NOMO-1 (cell line): ENCODE data around the gene PADI6.

Experiments
- DNase-seq, 2 experiments: peaks; one replicate each; lab custom pipeline; 2025; ENCODE audit not compliant: unreplicated experiment in 2 of 2; lab: John Stamatoyannopoulos, UW

The PADI6 gene

DNA sequence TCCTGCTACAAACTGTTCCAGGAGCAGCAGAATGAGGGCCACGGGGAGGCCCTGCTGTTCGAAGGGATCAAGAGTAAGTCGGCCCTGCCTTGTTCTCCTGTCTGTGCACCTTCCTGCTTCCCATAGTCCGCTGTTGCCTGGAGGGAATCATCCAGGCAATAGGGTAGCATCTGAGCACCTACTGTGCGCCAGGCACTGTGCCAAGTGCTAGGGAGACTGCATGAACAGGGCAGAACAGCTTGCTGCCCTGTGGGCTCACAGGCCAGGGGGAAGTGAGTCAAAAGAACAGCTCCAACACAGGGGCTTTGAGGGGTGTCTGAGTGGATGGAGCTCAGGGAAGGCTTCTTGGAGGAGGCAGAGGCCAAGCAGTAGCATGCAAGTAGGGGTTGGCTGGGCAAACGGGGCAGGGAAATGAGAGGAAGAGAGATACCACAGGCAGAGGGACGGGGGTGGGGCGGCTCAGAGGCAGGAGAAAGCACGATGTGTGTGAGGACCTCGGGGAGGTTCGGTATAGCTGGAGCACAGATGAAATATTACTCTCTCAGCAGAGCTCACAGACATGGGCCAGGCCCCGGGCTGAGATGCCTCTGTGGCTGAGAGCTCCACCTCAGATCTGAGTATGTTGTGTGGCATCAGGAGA, 15.5 kb upstream of the PADI6 start:
- DNase-seq: no peak

DNA sequence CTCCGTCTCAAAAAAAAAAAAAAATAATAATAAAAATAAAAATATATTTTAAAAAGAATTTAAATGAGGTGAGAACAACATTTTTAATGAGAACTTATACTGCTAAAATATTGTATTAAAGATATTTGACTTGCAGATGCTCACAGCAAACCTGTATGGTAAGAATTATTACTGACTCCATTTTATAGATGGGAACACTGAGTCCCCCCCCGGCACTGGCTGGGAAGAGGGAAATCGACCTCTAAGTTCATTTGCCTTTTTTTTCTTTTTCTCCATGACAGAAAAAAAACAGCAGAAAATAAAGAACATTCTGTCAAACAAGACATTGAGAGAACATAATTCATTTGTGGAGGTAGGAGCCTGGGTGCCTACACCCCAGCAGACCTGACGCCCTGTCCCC, 13.4 kb upstream of the PADI6 start:
- DNase-seq: no peak

DNA sequence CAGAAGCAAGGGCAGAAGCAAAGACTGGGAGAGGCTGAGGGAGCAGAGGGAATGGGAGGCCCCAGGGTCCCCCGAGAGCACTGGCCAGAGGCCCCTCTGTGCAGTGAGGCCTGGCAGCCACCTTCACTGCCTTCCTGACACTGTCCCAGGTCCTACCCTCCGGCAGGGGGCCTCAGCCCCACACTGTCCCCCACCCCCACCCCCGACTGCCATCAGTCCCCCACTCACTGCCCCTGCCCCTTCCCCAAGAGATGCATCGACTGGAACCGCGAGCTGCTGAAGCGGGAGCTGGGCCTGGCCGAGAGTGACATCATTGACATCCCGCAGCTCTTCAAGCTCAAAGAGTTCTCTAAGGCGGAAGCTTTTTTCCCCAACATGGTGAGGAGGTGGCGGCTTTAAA, 13.0 kb upstream of the PADI6 start:
- no peak for DNase-seq

DNA sequence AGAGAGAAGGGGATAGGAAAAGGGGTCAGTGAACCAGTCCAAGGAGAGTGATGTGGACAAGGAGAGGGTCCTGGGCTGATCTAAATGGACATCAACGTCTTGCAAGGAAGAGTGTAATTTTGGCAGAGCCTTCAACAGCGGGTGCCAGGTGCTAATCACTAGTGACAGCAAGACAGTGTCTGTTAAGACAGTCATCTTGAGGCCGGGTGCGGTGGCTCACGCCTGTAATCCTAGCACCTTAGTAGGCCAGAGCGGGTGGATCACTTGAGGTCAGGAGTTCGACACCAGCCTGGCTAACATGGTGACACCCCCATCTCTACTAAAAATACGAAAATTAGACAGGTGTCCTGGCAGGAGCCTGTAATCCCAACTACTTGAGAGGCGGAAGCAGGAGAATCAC, 12.2 kb upstream of the PADI6 start:
- no peak for DNase-seq

DNA sequence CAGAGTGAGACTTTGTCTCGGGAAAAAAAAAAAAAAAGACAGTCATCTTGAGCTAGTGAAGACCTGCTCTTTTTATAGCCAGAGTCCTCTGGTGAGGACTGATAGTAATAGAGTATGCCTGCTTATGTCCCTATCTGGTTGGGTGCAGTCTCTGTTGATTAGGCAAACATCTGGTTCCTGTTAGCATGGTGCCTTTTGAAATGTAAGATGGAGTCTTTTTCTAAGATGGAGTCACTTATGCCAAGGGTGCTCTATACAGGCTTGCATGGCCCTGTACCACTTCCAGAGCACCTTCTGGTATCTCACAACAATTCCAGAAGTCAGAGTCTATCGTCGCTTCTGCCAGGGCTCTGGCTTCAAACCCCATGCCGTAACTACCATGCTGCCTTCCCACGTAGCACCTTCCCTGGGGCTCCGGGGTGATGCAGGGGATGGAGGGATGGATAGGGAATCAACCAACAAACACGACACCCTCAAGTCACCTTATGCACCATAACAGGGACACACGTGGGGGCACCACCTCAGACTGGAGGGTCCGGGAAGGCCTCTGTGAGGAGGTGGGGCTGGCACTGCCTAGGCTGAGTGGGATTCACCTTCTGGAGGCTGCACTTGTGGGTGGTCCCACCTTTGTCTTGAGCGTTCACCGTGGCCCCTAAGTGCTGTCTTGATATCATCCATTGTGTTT, 11.6 kb upstream of the PADI6 start:
- DNase-seq: no peak

DNA sequence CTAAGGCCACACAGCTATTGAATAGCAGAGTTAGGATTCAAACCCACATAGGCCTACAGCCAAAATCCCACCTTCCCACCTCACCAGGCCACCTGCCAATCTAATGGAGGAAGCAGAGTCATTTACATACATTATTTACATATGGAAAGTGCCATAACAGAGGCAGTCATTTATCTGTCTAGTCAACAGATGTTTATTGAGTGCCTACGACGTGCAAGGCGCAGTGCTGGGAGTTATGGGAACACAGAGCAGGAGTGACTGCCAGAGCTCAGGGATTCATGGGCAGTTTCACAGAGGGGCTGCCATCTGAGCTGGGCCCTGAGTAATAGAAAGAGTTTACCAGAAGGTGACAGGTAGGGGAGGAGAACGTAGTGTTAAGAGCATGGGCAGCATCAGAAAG, 10.3 kb upstream of the PADI6 start:
- no peak for DNase-seq

DNA sequence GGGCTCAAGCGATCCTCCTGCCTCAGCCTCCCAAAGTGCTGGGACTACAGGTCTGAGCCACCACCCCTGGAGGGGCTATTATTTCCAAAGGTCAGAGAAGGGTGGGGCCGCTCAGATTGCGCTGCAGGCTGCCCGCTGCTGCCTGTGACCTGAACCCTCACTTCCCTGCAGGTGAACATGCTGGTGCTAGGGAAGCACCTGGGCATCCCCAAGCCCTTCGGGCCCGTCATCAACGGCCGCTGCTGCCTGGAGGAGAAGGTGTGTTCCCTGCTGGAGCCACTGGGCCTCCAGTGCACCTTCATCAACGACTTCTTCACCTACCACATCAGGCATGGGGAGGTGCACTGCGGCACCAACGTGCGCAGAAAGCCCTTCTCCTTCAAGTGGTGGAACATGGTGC, 8.6 kb upstream of the PADI6 start:
- no peak for DNase-seq

DNA sequence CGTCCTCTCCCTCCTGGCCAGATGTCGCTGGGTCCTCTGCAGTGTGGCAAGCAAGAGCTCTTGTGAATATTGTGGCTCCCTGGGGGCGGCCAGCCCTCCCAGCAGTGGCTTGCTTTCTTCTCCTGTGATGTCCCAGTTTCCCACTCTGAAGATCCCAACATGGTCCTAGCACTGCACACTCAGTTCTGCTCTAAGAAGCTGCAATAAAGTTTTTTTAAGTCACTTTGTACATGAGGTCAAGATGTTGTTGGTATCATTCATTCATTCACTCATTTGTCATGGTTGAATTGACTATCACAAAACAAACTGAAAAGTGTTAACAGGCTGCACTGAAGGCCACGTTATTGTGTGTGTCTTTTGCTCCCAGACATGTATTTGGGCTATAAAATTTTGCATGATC, 8.2 kb upstream of the PADI6 start:
- no peak for DNase-seq

DNA sequence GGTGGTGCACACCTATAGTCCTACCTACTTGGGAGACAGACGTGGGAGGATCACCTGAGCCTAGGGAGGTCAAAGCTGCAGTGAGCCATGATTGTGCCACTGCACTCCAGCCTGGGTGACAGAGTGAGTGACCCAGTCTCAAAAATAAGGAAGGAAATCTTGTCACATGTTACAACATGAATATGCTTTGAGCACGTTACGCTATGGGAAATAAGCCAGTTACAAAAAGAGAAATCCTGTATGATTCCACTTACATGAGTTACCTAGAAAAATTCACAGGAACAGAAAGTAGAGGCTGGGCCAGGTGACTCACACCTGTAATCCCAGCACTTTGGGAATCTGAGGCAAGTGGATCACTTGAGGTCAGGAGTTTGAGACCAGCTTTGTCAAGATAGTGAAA, 6.7 kb upstream of the PADI6 start:
- DNase-seq: peak; percentile 21 to 75

DNA sequence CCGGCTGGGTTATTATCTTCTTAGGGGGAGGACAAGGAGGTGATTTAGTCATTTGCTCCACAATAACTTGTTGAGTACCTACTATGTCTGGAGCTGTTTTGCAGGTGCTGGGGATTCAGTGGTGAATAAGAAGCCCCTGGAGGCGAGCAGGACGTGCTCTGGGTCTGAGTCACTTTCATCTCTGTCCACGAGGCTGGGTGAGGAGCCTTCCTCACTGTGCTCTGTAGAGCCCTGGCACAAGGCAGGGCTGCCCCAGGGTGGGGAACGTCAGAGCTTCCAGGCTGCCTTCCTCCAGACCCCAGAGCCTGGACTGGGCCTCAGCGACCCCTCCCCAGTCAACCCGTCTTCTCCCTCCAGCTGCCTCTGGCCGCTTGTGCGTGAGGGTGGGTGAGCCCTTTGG, 2.5 kb upstream of the PADI6 start:
- no peak for DNase-seq

DNA sequence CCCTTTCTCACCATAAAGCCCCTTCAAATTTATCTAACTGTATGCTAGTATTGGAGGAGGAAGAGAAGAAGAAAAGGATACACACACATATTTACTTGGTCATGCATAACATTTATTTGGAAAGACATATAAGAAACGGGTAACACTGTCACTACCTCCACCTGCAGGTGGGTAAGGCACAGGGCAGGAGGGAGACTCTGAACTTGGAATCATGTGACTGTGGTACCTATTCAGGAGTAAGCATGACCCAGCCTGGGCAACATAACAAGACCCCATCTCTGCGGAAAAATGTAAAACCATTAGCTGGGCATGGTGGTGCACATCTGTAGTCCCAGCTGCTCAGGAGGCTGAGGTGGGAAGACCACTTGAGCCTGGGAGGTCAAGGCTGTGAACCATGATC, 1.4 kb upstream of the PADI6 start:
- no peak for DNase-seq

DNA sequence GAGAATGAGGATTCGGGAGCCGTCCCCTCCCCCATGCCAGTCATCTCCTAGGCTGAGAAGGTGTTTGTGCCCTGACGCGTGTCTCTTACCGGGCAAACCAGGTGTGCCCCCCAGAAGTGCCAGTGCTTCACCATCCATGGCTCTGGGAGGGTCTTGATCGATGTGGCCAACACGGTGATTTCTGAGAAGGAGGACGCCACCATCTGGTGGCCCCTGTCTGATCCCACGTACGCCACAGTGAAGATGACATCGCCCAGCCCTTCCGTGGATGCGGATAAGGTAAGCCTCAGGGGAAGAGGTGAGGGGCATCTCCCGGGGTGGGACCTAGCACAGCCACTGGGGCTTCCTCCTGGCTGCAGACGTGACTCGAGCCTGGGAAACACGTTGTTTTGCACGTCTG, 959 bp downstream of the PADI6 start:
- DNase-seq: no peak

DNA sequence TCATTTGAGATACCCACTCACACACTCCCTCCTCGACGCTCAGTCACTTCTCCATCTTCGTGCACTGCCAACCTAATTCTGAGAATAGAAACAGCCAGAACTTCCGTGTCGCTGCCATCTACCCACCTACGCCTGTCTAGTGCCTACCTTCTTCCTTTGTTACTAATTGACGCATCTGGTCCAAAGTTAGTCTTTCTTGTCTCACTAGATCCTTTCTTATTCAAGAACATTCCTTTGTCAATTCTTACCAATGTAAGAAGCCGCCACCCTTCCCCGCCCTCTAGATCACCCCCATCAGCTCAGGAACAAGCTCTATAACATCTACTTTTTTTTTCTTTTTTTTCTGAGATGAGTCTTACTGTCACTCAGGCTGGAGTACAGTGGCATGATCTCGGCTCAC, 3.7 kb downstream of the PADI6 start:
- no peak for DNase-seq

DNA sequence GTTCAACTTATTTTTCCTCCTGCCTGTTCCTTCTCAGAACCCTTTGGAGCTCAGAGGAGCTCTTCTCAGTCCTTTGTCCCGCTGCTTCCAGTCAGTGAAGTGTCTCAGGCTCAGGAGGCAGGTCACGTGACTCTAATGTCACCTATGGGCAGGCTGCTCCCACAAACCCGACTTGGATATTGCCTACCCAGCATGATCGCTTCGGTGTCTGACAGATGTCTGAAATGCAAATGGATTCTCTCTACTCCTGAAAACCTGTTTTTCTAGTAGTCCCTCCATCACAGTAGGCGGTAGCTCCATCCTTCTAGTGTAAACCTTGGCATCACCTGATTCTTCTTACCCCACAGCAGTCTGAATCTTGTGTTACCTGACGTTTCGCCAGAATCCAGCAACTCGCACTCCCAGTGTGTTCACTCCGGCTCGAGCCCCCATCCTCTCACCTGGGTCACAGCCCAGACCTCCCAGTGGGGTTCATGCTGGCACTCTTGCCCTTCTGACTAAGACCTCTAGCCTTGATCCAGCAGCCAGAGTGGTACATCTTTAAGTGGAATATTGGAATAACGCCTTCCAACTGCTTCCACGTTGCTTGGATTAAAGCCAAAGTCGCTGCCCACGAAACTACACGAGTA, 5.4 kb downstream of the PADI6 start:
- no peak for DNase-seq

DNA sequence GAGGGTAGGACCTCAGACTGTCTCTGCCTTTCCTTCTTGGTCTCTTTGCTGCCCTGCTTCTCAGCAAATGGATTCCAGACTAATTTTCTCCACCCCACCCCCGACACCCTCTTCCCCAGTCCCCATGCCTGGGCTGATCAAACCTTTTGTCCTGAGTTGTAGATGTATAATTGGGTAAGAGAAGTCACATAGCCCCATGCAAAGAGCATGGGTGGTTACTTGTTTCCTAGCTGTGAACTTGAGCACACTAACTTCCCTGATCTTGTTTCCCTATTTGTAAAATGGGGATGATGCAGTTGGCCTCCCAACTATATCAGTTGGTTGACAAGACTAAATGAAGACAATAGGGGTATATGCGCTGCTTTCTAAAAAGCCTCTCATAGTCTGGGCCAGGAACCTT, 9.2 kb downstream of the PADI6 start:
- DNase-seq: no peak

DNA sequence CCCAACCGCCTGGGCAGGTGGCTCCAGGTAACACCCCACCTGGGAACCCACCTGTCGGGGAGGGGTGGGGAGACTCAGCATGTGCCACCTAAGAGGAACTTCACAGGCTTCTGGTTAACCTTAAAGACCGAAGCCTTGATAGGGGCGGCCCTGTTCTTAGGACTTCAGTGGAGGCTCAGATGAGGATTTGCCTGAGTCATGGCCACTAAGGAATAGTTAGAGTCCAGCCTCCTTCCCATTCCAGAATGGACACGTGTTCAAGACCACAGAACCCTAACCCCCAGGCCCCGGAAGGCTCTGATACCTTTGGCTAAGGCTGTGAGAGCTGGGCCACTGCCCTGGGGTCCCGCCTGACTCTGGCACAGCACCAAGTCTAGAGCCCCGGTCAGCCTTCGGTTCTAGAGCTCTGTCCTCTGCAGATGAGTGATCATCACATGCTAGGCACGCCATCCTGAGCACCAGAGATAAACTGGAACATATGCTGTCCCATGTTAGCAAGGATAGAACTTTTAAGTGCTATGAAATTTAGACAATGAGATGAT, 20.3 kb downstream of the PADI6 start:
- no peak for DNase-seq

DNA sequence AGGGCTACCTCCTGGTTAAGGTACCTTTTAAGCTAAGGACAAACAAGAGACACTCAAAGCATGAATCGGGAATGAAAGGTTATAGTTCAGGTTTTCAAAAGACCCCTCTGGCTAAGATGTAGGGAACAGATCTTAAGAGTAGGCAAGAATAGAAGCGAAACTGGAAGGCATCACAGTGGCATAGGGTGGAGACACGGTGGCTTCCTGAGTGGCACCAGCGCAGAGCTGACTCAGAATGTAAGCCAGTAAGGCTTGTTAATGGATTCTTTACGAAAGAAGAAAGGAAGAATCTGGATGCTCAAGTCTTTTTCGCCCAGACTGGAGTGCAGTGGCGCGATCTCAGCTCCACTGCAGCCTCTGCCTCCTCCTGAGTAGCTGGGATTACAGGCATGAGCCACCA, 21.2 kb downstream of the PADI6 start:
- DNase-seq: peak; percentile 29 to 61

DNA sequence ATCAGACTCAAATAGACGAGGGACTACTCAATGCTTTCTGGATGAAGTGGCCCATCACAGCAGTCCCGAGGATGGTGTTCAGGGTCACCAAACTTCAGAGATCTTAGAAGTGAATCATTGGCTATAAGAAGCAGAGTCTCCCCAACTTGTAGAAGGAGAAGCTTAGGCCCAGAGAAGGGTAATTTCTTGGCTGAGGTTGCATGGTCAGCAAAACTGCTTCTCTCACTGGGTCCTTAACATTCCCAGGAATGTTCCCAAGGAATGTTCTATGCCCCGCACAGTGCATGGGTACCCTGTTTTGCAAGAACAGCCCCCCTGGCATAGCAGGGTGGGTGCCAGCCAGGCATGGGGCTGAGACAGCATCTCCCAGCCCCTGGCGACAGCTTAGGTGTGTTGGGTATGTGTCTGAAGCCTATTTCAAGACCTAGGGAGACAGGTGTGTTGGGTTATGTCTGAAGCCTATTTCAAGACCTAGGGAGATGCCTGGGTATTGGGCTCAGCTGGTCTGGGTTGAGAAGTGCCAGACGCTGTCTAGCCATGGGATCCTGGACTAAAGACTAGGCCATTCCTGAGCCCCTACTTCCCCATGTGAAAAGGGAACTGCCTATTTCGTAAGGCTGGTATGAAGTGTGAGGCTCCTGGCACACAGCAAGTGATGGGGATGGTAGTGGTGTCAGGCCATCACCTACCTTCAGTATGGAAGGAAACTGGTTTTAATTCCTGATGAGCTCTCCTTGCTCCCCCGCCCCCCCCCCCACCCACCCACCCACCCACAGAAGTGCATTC, 26.1 kb downstream of the PADI6 start:
- peak; percentile 17 to 33 for DNase-seq

DNA sequence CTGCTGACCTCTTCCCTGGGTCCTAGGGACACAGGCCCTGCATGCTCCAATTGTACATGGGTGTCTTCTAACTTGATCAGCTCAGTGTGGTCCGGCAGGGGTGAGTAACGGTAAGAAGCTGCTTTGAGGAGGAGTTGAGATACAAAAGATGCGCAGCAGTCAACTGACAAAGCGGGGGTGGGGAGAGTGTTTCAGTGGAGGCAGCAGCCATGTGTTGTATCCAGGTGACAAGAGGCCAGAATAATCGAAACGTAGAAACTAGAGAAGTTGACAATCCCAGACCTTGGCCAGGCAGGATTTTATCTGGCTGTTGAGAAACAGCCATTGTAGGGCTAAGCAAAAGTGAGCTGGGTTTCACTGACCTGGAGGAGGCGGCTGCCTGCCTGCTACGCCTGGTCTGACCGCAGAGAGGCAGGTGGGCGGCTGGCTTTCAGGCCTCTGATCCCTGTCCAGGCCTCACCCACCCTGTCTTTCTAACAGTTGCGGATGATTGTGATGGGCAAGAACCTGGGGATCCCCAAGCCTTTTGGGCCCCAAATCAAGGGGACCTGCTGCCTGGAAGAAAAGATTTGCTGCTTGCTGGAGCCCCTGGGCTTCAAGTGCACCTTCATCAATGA, 28.8 kb downstream of the PADI6 start:
- no peak for DNase-seq

DNA sequence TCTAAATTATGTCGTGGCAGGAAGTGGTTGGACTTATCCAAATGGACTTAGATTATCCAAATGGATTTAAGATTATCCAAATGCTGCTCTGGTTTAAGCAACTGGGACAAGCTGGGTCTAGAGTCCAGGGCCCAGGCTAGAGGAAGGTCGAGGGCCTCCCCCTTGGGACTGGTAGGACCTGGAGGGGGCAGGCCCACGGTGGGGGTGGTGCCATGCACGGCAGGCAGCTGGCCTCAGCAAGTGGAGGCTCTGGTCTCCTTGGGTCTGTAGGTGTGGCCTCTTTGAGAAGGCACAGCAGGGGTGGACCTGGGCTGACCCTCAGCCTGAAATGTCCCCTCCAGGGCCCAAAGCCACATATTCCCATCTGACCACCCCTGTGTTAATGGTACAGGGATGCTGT, 29.8 kb downstream of the PADI6 start:
- no peak for DNase-seq

DNA sequence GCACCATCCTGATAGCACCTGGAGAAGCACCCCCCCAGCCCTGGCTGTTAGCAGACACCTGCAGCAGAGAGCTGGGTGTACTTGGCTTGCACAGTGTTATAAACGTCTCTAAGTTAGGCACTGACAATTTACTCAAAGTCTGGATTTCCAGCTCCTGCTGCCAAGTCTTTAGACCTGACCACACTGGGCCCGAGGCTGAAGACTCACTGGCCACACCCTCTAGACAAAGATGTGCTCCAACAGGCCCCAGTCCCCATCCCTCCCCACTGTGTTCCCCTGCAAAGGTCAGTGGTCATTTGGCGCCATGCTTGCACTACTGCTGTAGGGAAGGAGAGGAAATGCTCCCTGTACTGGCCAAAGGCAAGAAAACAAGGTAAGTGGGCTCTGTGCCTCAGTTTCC, 31.1 kb downstream of the PADI6 start:
- DNase-seq: no peak
